ENCODE data around the gene ERP44. TPM values are rescaled to one million over a fixed set of nuclear protein-coding genes. Genes with fewer than 3 reads are reported as not detected.

ERP44 gene
- polyA plus RNA-seq, 4 donors: 33.0 to 40.2 (median 35.7) TPM

- no peak for DNase-seq (ENCODE audit: low read depth in 4 of 4, low spot score in 2 of 4)
Measured at GRCh38 chr9:99955606-99956005, 143.2 kb downstream of the ERP44 start.

- DNase-seq (ENCODE audit: low read depth in 4 of 4, low spot score in 2 of 4): no peak
Measured at GRCh38 chr9:99954819-99955218, 144.0 kb downstream of the ERP44 start.

- no peak for DNase-seq (ENCODE audit: low read depth in 4 of 4, low spot score in 2 of 4)
Measured at GRCh38 chr9:99953861-99954507, 144.8 kb downstream of the ERP44 start.

GRCh38 chr9:99948896-99949295 lies 149.9 kb downstream of the ERP44 start:
- no peak for DNase-seq (ENCODE audit: low read depth in 4 of 4, low spot score in 2 of 4)

- DNase-seq (ENCODE audit: low read depth in 4 of 4, low spot score in 2 of 4): no peak
Measured at GRCh38 chr9:99948482-99948881, 150.3 kb downstream of the ERP44 start.

- no peak for DNase-seq (ENCODE audit: low read depth in 4 of 4, low spot score in 2 of 4)
Measured at GRCh38 chr9:99947395-99947794, 151.4 kb downstream of the ERP44 start.

GRCh38 chr9:99936947-99937587 lies 161.7 kb downstream of the ERP44 start:
- DNase-seq (ENCODE audit: low read depth in 4 of 4, low spot score in 2 of 4): no peak

GRCh38 chr9:99931155-99931840 lies 167.5 kb downstream of the ERP44 start:
- DNase-seq (ENCODE audit: low read depth in 4 of 4, low spot score in 2 of 4): no peak

GRCh38 chr9:99929652-99930051 lies 169.1 kb downstream of the ERP44 start:
- no peak for DNase-seq (ENCODE audit: low read depth in 4 of 4, low spot score in 2 of 4)

Other genes starting within 250 kb of the ERP44 start
- gene STX17, start 192.3 kb downstream of the ERP44 start, polyA plus RNA-seq (ENCODE audit: insufficient read length in 4 of 4): 10 to 100 TPM; 22.8 to 39.7 (median 29.7) TPM
- 10 to 100 TPM; 13.4 to 25.8 (median 18.5) TPM for gene INVS, start 243 bp upstream of the ERP44 start, polyA plus RNA-seq (ENCODE audit: insufficient read length in 4 of 4)